ENCODE data around the gene SYT15. TPM values are rescaled to one million over a fixed set of nuclear protein-coding genes. Genes with fewer than 3 reads are reported as not detected.

SYT15 gene
- polyA plus RNA-seq, 1 of the 3 experiments (the other 2 are of a cell fraction), result 0.07 TPM

DNA sequence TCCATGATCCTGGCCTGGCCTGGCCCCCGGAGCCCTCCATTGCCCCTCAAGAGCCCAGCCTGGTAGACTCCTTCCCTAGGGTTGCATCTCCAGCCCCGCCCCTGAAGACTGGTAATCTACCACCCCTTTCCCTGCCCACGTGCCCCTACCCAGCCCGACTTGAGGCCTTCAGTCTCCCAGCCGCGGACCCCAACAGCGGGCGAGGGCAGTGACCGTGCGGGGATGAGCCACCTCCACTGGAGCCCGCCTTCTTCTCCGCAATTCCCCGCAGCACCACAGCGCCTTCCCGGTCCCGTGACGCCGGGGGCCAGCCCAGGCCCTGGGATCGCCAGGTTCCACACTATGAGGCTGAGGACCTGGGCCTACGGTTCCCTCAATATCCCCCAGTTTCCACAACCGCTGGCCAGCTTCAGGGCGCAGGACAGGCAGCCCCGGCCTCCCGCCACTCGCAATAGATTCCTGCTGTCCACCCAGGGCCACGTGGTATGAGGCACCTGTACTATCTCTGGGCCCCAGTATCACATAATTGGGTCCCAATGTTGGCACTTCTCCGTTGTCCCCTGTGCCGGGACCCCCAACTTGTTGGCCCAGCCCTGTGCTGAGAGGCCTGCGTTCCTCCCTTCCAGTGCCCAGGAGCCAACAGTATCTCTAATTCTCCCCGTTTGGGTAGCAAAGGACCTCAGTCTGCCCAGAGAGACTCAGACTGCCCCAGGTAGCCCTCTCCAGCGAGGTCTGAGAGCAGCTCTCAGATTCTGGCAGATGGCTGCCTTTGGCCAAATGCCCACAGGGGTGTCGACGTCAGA is 21.4 kb upstream of the SYT15 start:
- Histone ChIP-seq H3K9ac (no peak overlapping the region), H3K79me2 (ENCODE audit: insufficient read depth) (no peaks in the 10 kb centered on the region), H3K9me3 (no peaks in the 10 kb centered on the region), H3K4me3 (ENCODE audit: low read depth in 2 of 2, low read length in 1 of 2) (no peak overlapping the region), H4K20me1 (ENCODE audit: insufficient read depth) (no peaks in the 10 kb centered on the region), H3K27ac (ENCODE audit: low read depth in 2 of 2, low read length in 1 of 2) (no peak overlapping the region), H3K4me1 (ENCODE audit: control insufficient read depth in 1 of 2, insufficient read depth in 2 of 2, low read depth in 1 of 2, low read length in 1 of 2) (peaks cover 0 to 3% of the 10 kb centered on the region in 2 experiments; a peak in 1 of 4 replicates), H3K4me2 (no peak overlapping the region), H3K9me2 (no peaks in the 10 kb centered on the region), H2AFZ (ENCODE audit: low read depth) (no peak overlapping the region), H3K27me3 (ENCODE audit: insufficient read depth) (peaks cover 37% of the 10 kb centered on the region), H3K36me3 (replicated peaks in 1 of 2; ENCODE audit: control insufficient read depth in 1 of 2, insufficient read depth in 2 of 2, low read length in 1 of 2) (no peaks in the 10 kb centered on the region), H3F3A (replicated peaks; ENCODE audit: insufficient read depth) (no peaks in the 10 kb centered on the region)
- 91% methylated on average over 33 of the region's 33 CpGs for WGBS (ENCODE audit: low lambda C conversion rate)
- no peak for TF ChIP-seq EP300 (IDR thresholded peaks at IDR 0.05; ENCODE audit: borderline replicate concordance in 1 of 2, low read depth in 1 of 2, low read length in 1 of 2)
- no peak for TF ChIP-seq SMC3 (IDR thresholded peaks at IDR 0.05; ENCODE audit: low read depth, low read length)
- TF ChIP-seq, protein P1, sequence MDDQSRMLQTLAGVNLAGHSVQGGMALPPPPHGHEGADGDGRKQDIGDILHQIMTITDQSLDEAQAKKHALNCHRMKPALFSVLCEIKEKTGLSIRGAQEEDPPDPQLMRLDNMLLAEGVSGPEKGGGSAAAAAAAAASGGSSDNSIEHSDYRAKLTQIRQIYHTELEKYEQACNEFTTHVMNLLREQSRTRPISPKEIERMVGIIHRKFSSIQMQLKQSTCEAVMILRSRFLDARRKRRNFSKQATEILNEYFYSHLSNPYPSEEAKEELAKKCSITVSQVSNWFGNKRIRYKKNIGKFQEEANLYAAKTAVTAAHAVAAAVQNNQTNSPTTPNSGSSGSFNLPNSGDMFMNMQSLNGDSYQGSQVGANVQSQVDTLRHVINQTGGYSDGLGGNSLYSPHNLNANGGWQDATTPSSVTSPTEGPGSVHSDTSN (IDR thresholded peaks at IDR 0.05), result no peak
- TF ChIP-seq, protein P2, sequence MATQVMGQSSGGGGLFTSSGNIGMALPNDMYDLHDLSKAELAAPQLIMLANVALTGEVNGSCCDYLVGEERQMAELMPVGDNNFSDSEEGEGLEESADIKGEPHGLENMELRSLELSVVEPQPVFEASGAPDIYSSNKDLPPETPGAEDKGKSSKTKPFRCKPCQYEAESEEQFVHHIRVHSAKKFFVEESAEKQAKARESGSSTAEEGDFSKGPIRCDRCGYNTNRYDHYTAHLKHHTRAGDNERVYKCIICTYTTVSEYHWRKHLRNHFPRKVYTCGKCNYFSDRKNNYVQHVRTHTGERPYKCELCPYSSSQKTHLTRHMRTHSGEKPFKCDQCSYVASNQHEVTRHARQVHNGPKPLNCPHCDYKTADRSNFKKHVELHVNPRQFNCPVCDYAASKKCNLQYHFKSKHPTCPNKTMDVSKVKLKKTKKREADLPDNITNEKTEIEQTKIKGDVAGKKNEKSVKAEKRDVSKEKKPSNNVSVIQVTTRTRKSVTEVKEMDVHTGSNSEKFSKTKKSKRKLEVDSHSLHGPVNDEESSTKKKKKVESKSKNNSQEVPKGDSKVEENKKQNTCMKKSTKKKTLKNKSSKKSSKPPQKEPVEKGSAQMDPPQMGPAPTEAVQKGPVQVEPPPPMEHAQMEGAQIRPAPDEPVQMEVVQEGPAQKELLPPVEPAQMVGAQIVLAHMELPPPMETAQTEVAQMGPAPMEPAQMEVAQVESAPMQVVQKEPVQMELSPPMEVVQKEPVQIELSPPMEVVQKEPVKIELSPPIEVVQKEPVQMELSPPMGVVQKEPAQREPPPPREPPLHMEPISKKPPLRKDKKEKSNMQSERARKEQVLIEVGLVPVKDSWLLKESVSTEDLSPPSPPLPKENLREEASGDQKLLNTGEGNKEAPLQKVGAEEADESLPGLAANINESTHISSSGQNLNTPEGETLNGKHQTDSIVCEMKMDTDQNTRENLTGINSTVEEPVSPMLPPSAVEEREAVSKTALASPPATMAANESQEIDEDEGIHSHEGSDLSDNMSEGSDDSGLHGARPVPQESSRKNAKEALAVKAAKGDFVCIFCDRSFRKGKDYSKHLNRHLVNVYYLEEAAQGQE (IDR thresholded peaks at IDR 0.05; ENCODE audit: low read depth, low read length), result no peak
- TF ChIP-seq, protein P3, sequence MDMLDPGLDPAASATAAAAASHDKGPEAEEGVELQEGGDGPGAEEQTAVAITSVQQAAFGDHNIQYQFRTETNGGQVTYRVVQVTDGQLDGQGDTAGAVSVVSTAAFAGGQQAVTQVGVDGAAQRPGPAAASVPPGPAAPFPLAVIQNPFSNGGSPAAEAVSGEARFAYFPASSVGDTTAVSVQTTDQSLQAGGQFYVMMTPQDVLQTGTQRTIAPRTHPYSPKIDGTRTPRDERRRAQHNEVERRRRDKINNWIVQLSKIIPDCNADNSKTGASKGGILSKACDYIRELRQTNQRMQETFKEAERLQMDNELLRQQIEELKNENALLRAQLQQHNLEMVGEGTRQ (IDR thresholded peaks at IDR 0.05; ENCODE audit: borderline replicate concordance, low read depth, low read length), result no peak
- no peak for TF ChIP-seq GATA2 (CRISPR knock-in tag; IDR thresholded peaks at IDR 0.05)
- no peak for TF ChIP-seq MEF2A (IDR thresholded peaks at IDR 0.05; ENCODE audit: borderline replicate concordance, low read depth)
- ChIA-PET POLR2A (no interaction called here), CTCF (interaction anchor here (0.6 to 1.3 kb wide), 5 partner anchors 8 to 1007 kb away, joined by 3 to 11 read pairs (median 3); no protein-coding TSS in a partner anchor)
- no peak for DNase-seq

DNA sequence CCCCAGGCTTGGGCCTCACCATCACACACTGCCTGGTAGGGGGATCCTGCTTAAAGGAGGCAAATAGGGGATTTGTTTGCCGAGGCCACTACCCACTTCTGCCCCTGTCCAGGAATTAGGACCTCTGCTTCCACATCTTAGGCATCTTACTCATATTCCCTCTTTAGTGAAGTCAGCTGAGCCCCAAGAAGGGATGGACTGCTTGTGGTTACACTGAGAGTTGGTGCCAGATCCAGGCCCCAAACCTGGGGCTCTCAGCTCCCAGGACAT is 20.9 kb upstream of the SYT15 start:
- H3K27me3 ChIP-seq (ENCODE audit: insufficient read depth), result peaks cover 37% of the 10 kb centered on the region
- H3K36me3 ChIP-seq (replicated peaks in 1 of 2; ENCODE audit: control insufficient read depth in 1 of 2, insufficient read depth in 2 of 2, low read length in 1 of 2), result no peaks in the 10 kb centered on the region
- peaks cover 0 to 3% of the 10 kb centered on the region in 2 experiments; a peak in 1 of 4 replicates for H3K4me1 ChIP-seq (ENCODE audit: control insufficient read depth in 1 of 2, insufficient read depth in 2 of 2, low read depth in 1 of 2, low read length in 1 of 2)
- H3K79me2 ChIP-seq (ENCODE audit: insufficient read depth), result no peaks in the 10 kb centered on the region
- no peak for DNase-seq
- ChIA-PET CTCF (interaction anchor here (1.2 kb wide), 1 partner anchor 12 kb away, joined by 11 read pairs; no protein-coding TSS in a partner anchor), POLR2A (no interaction called here)
- H3F3A ChIP-seq (replicated peaks; ENCODE audit: insufficient read depth), result no peaks in the 10 kb centered on the region
- H4K20me1 ChIP-seq (ENCODE audit: insufficient read depth), result no peaks in the 10 kb centered on the region
- H3K9me2 ChIP-seq, result no peaks in the 10 kb centered on the region
- no peak overlapping the region for H3K9ac ChIP-seq
- no peaks in the 10 kb centered on the region for H3K9me3 ChIP-seq
- H2AFZ ChIP-seq (ENCODE audit: low read depth), result no peak overlapping the region
- H3K4me3 ChIP-seq (ENCODE audit: low read depth in 2 of 2, low read length in 1 of 2), result no peak overlapping the region
- H3K27ac ChIP-seq (ENCODE audit: low read depth in 2 of 2, low read length in 1 of 2), result no peak overlapping the region
- 21% methylated on average over 1 of the region's 1 CpG for WGBS (ENCODE audit: low lambda C conversion rate)
- H3K4me2 ChIP-seq, result no peak overlapping the region
- no peak for TF ChIP-seq ELF1 (IDR thresholded peaks at IDR 0.05)
- TF ChIP-seq TCF12 (IDR thresholded peaks at IDR 0.05), result no peak
- TF ChIP-seq, protein P4, sequence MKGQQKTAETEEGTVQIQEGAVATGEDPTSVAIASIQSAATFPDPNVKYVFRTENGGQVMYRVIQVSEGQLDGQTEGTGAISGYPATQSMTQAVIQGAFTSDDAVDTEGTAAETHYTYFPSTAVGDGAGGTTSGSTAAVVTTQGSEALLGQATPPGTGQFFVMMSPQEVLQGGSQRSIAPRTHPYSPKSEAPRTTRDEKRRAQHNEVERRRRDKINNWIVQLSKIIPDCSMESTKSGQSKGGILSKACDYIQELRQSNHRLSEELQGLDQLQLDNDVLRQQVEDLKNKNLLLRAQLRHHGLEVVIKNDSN (IDR thresholded peaks at IDR 0.05; ENCODE audit: borderline replicate concordance, low read depth), result no peak
- no peak for TF ChIP-seq FOXM1 (IDR thresholded peaks at IDR 0.05; ENCODE audit: low read depth)
- TF ChIP-seq, protein P5, sequence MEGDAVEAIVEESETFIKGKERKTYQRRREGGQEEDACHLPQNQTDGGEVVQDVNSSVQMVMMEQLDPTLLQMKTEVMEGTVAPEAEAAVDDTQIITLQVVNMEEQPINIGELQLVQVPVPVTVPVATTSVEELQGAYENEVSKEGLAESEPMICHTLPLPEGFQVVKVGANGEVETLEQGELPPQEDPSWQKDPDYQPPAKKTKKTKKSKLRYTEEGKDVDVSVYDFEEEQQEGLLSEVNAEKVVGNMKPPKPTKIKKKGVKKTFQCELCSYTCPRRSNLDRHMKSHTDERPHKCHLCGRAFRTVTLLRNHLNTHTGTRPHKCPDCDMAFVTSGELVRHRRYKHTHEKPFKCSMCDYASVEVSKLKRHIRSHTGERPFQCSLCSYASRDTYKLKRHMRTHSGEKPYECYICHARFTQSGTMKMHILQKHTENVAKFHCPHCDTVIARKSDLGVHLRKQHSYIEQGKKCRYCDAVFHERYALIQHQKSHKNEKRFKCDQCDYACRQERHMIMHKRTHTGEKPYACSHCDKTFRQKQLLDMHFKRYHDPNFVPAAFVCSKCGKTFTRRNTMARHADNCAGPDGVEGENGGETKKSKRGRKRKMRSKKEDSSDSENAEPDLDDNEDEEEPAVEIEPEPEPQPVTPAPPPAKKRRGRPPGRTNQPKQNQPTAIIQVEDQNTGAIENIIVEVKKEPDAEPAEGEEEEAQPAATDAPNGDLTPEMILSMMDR (IDR thresholded peaks at IDR 0.05), result no peak
- no peak for TF ChIP-seq RCOR1 (IDR thresholded peaks at IDR 0.05; ENCODE audit: low read length)
- no peak for TF ChIP-seq MXI1 (IDR thresholded peaks at IDR 0.05; ENCODE audit: low read depth, low read length)
- TF ChIP-seq, protein P2 (IDR thresholded peaks at IDR 0.05; ENCODE audit: low read depth, low read length), result no peak
